ENCODE results near the gene CZIB.
"Not testable (repeated sequence)": the region's sequence is repeated elsewhere in the genome, so short reads cannot be mapped to it uniquely, and the experiment has no call there.

Gene CZIB

GRCh38 chr1:53238197-53239155 is 18.0 kb upstream of the CZIB start, which contains the start of gene MAGOH:
Gene MAGOH, minus strand, starts transcription at chr1:53238518. Its CDS starts 70 bp downstream, at chr1:53238448.
- peak; percentile 59 for DNase-seq

GRCh38 chr1:53237638-53238037 is 17.2 kb upstream of the CZIB start:
- DNase-seq: no peak

GRCh38 chr1:53220962-53221286 is 490 bp upstream of the CZIB start:
- DNase-seq: no peak

GRCh38 chr1:53219711-53220110 is 723 bp downstream of the CZIB start:
- no peak for DNase-seq

GRCh38 chr1:53218201-53218600 is 2.2 kb downstream of the CZIB start:
- DNase-seq: no peak

GRCh38 chr1:53214376-53214940 is 6.0 kb downstream of the CZIB start:
- DNase-seq: no peak

- no peak for DNase-seq
Observed at GRCh38 chr1:53210954-53211353, 9.5 kb downstream of the CZIB start.

- no peak for DNase-seq
Observed at GRCh38 chr1:53210352-53210751, 10.1 kb downstream of the CZIB start.

- no peak for DNase-seq
Observed at GRCh38 chr1:53207726-53208125, 12.7 kb downstream of the CZIB start.

GRCh38 chr1:53206735-53207379 is 13.6 kb downstream of the CZIB start:
- DNase-seq: no peak

- DNase-seq: not testable (repeated sequence)
Observed at GRCh38 chr1:53206083-53206685, 14.2 kb downstream of the CZIB start.

- DNase-seq: not testable (repeated sequence)
Observed at GRCh38 chr1:53205496-53205895, 14.9 kb downstream of the CZIB start.

GRCh38 chr1:53203466-53203865 is 17.0 kb downstream of the CZIB start:
- DNase-seq: no peak

- no peak for DNase-seq
Observed at GRCh38 chr1:53198241-53198651, 22.2 kb downstream of the CZIB start.

- no peak for DNase-seq
Observed at GRCh38 chr1:53197291-53198200, 22.9 kb downstream of the CZIB start.

- DNase-seq: peak; percentile 72
Observed at GRCh38 chr1:53196485-53197290, 23.7 kb downstream of the CZIB start, which contains the start of gene CPT2. Gene CPT2, plus strand, starts transcription at chr1:53196824. Its CDS starts 120 bp downstream, at chr1:53196944.

GRCh38 chr1:53196017-53196484 is 24.4 kb downstream of the CZIB start:
- no peak for DNase-seq

GRCh38 chr1:53195246-53196016 is 25.0 kb downstream of the CZIB start:
- no peak for DNase-seq

- DNase-seq: no peak
Observed at GRCh38 chr1:53190210-53190611, 30.2 kb downstream of the CZIB start.

- DNase-seq: no peak
Observed at GRCh38 chr1:53189061-53189460, 31.4 kb downstream of the CZIB start.
